ENCODE results near the gene BACE2.
A peak's percentile ranks its signal among the peaks of the same experiment; 100 is the strongest.

The BACE2 gene

DNA sequence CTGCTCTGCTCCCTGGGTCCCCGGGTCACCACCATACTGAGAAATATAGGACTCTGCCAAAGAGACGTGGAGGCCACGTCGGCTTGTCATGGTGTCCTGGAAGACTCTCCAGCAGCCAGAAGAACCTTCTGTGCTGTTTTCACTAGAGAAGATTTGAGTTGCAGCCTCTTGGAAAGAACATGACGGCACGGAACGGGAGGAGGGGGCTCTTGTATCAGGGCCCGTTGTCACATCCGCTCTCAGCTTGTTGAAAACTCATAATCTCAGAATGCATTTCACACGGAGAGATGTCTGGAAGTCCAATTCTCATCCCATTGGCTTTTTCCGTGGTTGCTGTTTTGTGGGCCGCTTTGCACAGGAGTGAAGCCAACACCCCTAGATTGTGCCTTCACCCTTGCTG, 109.2 kb downstream of the BACE2 start:
- TF ChIP-seq, protein P1, sequence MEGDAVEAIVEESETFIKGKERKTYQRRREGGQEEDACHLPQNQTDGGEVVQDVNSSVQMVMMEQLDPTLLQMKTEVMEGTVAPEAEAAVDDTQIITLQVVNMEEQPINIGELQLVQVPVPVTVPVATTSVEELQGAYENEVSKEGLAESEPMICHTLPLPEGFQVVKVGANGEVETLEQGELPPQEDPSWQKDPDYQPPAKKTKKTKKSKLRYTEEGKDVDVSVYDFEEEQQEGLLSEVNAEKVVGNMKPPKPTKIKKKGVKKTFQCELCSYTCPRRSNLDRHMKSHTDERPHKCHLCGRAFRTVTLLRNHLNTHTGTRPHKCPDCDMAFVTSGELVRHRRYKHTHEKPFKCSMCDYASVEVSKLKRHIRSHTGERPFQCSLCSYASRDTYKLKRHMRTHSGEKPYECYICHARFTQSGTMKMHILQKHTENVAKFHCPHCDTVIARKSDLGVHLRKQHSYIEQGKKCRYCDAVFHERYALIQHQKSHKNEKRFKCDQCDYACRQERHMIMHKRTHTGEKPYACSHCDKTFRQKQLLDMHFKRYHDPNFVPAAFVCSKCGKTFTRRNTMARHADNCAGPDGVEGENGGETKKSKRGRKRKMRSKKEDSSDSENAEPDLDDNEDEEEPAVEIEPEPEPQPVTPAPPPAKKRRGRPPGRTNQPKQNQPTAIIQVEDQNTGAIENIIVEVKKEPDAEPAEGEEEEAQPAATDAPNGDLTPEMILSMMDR (IDR thresholded peaks at IDR 0.05): no peak
- no peak for TF ChIP-seq ZFX (IDR thresholded peaks at IDR 0.05; ENCODE audit: borderline replicate concordance)
- H3K27ac ChIP-seq: no peak overlapping the region

DNA sequence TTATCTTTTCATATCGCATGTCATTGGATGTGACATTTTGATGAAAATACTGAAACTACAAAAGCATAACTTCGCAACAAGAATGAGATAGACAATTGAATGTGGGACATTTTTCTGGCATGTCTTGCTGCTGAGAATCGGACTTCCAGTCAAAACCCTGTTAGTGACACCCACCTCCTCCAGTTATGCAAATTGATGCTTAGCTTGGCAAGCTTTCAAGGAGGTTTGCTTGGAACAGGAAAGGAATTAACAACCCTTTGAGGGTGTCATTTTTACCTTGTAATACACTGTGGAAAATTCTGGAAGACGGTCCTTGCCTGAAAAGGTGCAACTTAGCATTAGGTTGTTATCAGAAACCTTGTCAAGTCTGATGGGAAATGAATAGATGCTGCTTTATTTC, 109.9 kb downstream of the BACE2 start:
- H3K27ac ChIP-seq: no peak overlapping the region
- no peak for TF ChIP-seq ZFX (IDR thresholded peaks at IDR 0.05; ENCODE audit: borderline replicate concordance)
- TF ChIP-seq, protein P1 (IDR thresholded peaks at IDR 0.05): no peak

DNA sequence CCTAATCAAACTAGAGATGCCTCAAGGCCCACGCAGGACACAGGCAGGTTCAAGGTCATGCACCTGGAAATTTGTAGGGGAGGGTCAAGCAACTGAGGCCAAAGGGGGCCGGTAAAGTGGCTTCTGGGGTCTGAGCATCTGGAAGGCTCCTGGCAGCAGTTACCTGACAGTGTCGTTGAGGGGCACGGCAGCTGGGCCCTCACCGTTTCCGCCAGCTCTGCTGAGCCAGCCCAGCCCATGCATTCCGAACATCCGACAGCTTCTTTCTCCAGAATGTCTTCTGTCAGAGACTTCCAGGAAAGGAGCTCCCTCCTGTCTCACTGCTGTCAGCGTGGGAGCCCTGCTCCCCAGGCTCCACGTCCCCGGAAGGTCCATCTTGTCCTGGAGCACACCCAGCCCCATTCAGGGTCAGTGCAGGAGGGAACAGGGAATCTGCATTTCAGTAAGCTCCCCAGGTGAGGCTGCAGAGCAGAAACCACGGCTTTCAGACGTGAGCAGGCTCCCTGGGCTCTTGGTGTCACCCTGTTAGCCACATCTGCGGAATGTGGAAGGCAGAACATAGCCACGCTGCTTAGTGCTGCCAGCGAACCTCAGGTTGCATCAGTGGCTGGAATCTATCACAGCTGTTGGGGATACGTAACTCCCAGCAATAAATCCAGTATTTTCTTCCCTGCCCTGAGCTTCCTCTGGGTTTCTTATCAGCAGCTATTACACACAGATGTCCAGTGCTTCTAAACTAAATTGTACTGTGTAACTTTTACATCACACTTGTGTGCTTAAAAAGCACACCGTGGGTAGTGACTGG, 112.4 kb downstream of the BACE2 start:
- no peak overlapping the region for H3K27ac ChIP-seq
- TF ChIP-seq, protein P1 (IDR thresholded peaks at IDR 0.05): no peak
- TF ChIP-seq ZFX (IDR thresholded peaks at IDR 0.05; ENCODE audit: borderline replicate concordance): no peak

DNA sequence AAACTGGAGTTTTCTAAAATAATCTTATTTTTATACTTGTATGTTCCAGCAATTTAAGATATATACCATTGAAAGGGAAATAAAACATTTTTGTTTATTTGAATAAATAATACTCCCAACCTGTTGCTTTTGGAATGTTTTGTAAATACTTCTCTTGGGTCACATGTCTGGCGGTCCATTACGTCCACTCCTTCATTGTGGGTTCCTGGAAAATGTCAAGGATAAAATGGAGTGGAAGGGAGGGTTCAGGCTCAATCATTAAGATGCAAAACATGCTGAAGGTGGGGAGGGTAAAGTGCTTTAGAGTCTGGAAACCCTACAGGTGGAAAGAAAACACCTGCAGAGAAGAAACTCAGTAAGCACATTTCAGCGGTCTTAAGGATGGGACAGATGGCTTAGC, 114.5 kb downstream of the BACE2 start:
- no peak overlapping the region for H3K27ac ChIP-seq
- no peak for TF ChIP-seq ZFX (IDR thresholded peaks at IDR 0.05; ENCODE audit: borderline replicate concordance)
- TF ChIP-seq, protein P1 (IDR thresholded peaks at IDR 0.05): no peak

DNA sequence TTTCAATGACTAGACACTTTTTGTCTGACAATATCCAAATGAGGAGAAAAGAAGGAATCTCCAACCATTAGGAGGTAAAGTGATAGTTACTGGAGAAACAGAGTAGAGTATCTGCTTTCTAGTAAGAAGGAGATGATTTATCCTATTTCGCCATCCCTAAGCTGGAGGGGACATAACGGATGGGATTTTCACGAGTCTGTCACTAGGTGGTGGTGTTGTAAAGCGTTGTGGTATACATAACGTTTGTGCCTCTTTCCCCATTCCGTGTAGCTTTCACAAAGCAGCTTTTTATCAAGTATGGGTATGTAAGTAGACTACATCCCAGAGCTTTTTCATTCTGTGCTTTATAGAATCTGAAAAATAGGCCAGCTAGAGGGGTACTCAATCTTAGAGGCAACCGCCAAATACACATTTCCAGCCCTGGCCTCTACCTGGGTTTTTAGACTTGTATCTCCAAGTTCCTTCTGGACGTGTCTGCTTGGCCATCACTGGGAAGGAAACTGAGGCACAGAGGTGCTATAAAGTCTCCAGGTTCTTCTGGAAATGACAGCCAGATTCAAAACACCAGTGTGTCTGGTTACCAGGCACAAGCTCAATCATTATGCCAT, 115.4 kb downstream of the BACE2 start:
- TF ChIP-seq, protein P1 (IDR thresholded peaks at IDR 0.05): peak; percentile 83
- TF ChIP-seq ZFX (IDR thresholded peaks at IDR 0.05; ENCODE audit: borderline replicate concordance): no peak

DNA sequence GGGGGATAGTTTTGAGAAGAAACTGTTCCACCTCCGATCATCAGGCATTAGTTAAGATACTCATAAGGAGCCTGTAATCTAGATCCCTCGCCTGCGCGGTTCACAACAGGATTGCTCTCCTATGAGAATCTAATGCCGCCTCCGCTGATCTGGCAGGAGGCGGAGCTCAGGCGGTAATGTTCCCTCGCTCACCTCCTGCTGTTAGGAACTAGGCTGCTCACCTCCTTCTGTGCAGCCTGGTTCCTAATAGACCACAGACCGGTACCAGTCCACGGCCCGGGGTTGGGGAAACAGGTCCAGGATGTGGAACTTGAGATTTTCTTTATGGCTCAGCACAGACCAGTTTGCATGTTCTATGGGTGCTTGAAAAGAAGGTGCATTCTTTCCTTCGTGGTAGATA, 121.5 kb downstream of the BACE2 start:
- TF ChIP-seq, protein P1 (IDR thresholded peaks at IDR 0.05): no peak
- no peak for TF ChIP-seq ZFX (IDR thresholded peaks at IDR 0.05; ENCODE audit: borderline replicate concordance)
- H3K27ac ChIP-seq: no peak overlapping the region

More for the DNA sequence above, 115.4 kb downstream of the BACE2 start:
- H3K27ac ChIP-seq: no peak overlapping the region

Measured in 22Rv1 (cell line).